Measurements from ENCODE around the gene HCRTR1. TPM values are rescaled to one million over a fixed set of nuclear protein-coding genes. Genes with fewer than 3 reads are reported as not detected.

HCRTR1 gene
- total RNA-seq, 8 experiments from 2014 or later, result 0.11 to 0.91 (median 0.27) TPM; not detected in 1

- Histone ChIP-seq H3K27ac (peak overlapping the region; percentile 98 to 100), H3K4me1 (replicated peaks in 1 of 2) (peaks cover 9 to 11% of the 10 kb centered on the region in 2 donors), H3K4me3 (peak overlapping the region; percentile 78 to 99 (median 89))
- in situ Hi-C loops (cut with MboI; ENCODE audit: low pct_unique_long_range_greater_than_20kb in 2 of 9, low sequenced_read_pairs in 9 of 9, unreplicated experiment in 9 of 9), result no loop called here
- no peak for ATAC-seq (replicated peaks in 6 of 8)
- WGBS, 10 experiments, result 0 to 3% (median 1%) methylated on average over 1 to 11 of the region's 11 CpGs; no CpG with 5 or more reads in 4 of the 10 experiments
Observed at GRCh38 chr1:31645274-31645568, 27.7 kb downstream of the HCRTR1 start.

- ATAC-seq (replicated peaks in 6 of 8), result no peak
- Histone ChIP-seq H3K4me1 (replicated peaks in 1 of 2) (peaks cover 9 to 11% of the 10 kb centered on the region in 2 donors), H3K4me3 (no peak overlapping the region), H3K27ac (no peak overlapping the region)
- WGBS, 10 experiments, result 80 to 100% (median 96%) methylated on average over 1 to 4 of the region's 4 CpGs
- in situ Hi-C loops (cut with MboI; ENCODE audit: low pct_unique_long_range_greater_than_20kb in 2 of 9, low sequenced_read_pairs in 9 of 9, unreplicated experiment in 9 of 9), result no loop called here
Observed at GRCh38 chr1:31646259-31646960, 28.9 kb downstream of the HCRTR1 start.

- H3K27ac ChIP-seq, result no peak overlapping the region
- peaks cover 9 to 11% of the 10 kb centered on the region in 2 donors for H3K4me1 ChIP-seq (replicated peaks in 1 of 2)
- no peak for ATAC-seq (replicated peaks in 6 of 8)
- in situ Hi-C loops (cut with MboI; ENCODE audit: low pct_unique_long_range_greater_than_20kb in 2 of 9, low sequenced_read_pairs in 9 of 9, unreplicated experiment in 9 of 9), result no loop called here
- 33 to 87% (median 69%) methylated on average over 1 to 2 of the region's 2 CpGs; no CpG with 5 or more reads in 2 of the 10 experiments for WGBS, 10 experiments
- H3K4me3 ChIP-seq, result no peak overlapping the region
Observed at GRCh38 chr1:31647106-31647505, 29.6 kb downstream of the HCRTR1 start.

- ATAC-seq (replicated peaks in 6 of 8), result no peak
- H3K27ac ChIP-seq, result no peak overlapping the region
- H3K4me3 ChIP-seq, result no peak overlapping the region
- in situ Hi-C loops (cut with MboI; ENCODE audit: low pct_unique_long_range_greater_than_20kb in 2 of 9, low sequenced_read_pairs in 9 of 9, unreplicated experiment in 9 of 9), result no loop called here
- WGBS, 10 experiments, result 33 to 71% (median 41%) methylated on average over 2 of the region's 2 CpGs; no CpG with 5 or more reads in 6 of the 10 experiments
- peaks cover 9 to 15% of the 10 kb centered on the region in 2 donors for H3K4me1 ChIP-seq (replicated peaks in 1 of 2)
Observed at GRCh38 chr1:31648190-31648589, 30.7 kb downstream of the HCRTR1 start.

GRCh38 chr1:31648641-31649357 is 31.3 kb downstream of the HCRTR1 start:
- in situ Hi-C loops (cut with MboI; ENCODE audit: low pct_unique_long_range_greater_than_20kb in 2 of 9, low sequenced_read_pairs in 9 of 9, unreplicated experiment in 9 of 9), result no loop called here
- ATAC-seq (replicated peaks in 6 of 8), result no peak
- Histone ChIP-seq H3K4me1 (replicated peaks in 1 of 2) (peaks cover 11 to 15% of the 10 kb centered on the region in 2 donors), H3K4me3 (no peak overlapping the region), H3K27ac (no peak overlapping the region)
- WGBS, 10 experiments, result 20 to 90% (median 64%) methylated on average over 1 to 8 of the region's 9 CpGs; no CpG with 5 or more reads in 3 of the 10 experiments

GRCh38 chr1:31650161-31651088 is 32.9 kb downstream of the HCRTR1 start:
- Histone ChIP-seq H3K4me3 (no peak overlapping the region), H3K4me1 (replicated peaks in 1 of 2) (peaks cover 24 to 31% of the 10 kb centered on the region in 2 donors), H3K27ac (no peak overlapping the region)
- WGBS, 10 experiments, result 15 to 81% (median 74%) methylated on average over 3 to 9 of the region's 9 CpGs
- in situ Hi-C loops (cut with MboI; ENCODE audit: low pct_unique_long_range_greater_than_20kb in 2 of 9, low sequenced_read_pairs in 9 of 9, unreplicated experiment in 9 of 9), result loop anchor here in 4 of 9 experiments (25.0 kb wide), 3 partner anchors 112 to 312 kb away; partner anchors contain the start of gene ADGRB2 (in 1 of the 4)
- ATAC-seq (replicated peaks in 6 of 8), result no peak

- H3K4me3 ChIP-seq, result no peak overlapping the region
- 17 to 100% (median 81%) methylated on average over 1 of the region's 1 CpG; no CpG with 5 or more reads in 2 of the 10 experiments for WGBS, 10 experiments
- no peak overlapping the region for H3K27ac ChIP-seq
- in situ Hi-C loops (cut with MboI; ENCODE audit: low pct_unique_long_range_greater_than_20kb in 2 of 9, low sequenced_read_pairs in 9 of 9, unreplicated experiment in 9 of 9), result loop anchor here in 4 of 9 experiments (25.0 kb wide), 3 partner anchors 111 to 311 kb away; partner anchors contain the start of gene ADGRB2 (in 1 of the 4)
- peaks cover 25 to 31% of the 10 kb centered on the region in 2 donors for H3K4me1 ChIP-seq (replicated peaks in 1 of 2)
- no peak for ATAC-seq (replicated peaks in 6 of 8)
Observed at GRCh38 chr1:31651089-31651420, 33.6 kb downstream of the HCRTR1 start.

- WGBS, 10 experiments, result 0 to 83% (median 65%) methylated on average over 1 to 6 of the region's 6 CpGs; no CpG with 5 or more reads in 3 of the 10 experiments
- H3K27ac ChIP-seq, result no peak overlapping the region
- in situ Hi-C loops (cut with MboI; ENCODE audit: low pct_unique_long_range_greater_than_20kb in 2 of 9, low sequenced_read_pairs in 9 of 9, unreplicated experiment in 9 of 9), result loop anchor here in 4 of 9 experiments (25.0 kb wide), 3 partner anchors 111 to 311 kb away; partner anchors contain the start of gene ADGRB2 (in 1 of the 4)
- no peak for ATAC-seq (replicated peaks in 6 of 8)
- H3K4me3 ChIP-seq, result no peak overlapping the region
- H3K4me1 ChIP-seq (replicated peaks in 1 of 2), result peaks cover 25 to 31% of the 10 kb centered on the region in 2 donors
Observed at GRCh38 chr1:31651766-31652165, 34.3 kb downstream of the HCRTR1 start.

- in situ Hi-C loops (cut with MboI; ENCODE audit: low pct_unique_long_range_greater_than_20kb in 2 of 9, low sequenced_read_pairs in 9 of 9, unreplicated experiment in 9 of 9), result loop anchor here in 4 of 9 experiments (25.0 kb wide), 3 partner anchors 109 to 309 kb away; partner anchors contain the start of gene ADGRB2 (in 1 of the 4)
- no peak for ATAC-seq (replicated peaks in 6 of 8)
- H3K4me3 ChIP-seq, result no peak overlapping the region
Observed at GRCh38 chr1:31652891-31653499, 35.5 kb downstream of the HCRTR1 start.

GRCh38 chr1:31653717-31654473 is 36.4 kb downstream of the HCRTR1 start:
- peak in 4 of 8 experiments; percentile 24 to 61 (median 58) for ATAC-seq (replicated peaks in 6 of 8)
- no peak overlapping the region for H3K4me3 ChIP-seq
- peak overlapping the region; percentile 20 to 39 for H3K27ac ChIP-seq
- H3K4me1 ChIP-seq (replicated peaks in 1 of 2), result peaks cover 29 to 31% of the 10 kb centered on the region in 2 donors
- WGBS, 10 experiments, result 33 to 100% (median 77%) methylated on average over 1 to 8 of the region's 12 CpGs; no CpG with 5 or more reads in 2 of the 10 experiments
- in situ Hi-C loops (cut with MboI; ENCODE audit: low pct_unique_long_range_greater_than_20kb in 2 of 9, low sequenced_read_pairs in 9 of 9, unreplicated experiment in 9 of 9), result loop anchor here in 4 of 9 experiments (25.0 kb wide), 3 partner anchors 108 to 308 kb away; partner anchors contain the start of gene ADGRB2 (in 1 of the 4)

More at GRCh38 chr1:31652891-31653499, 35.5 kb downstream of the HCRTR1 start:
- 0 to 80% (median 60%) methylated on average over 1 to 4 of the region's 4 CpGs; no CpG with 5 or more reads in 3 of the 10 experiments for WGBS, 10 experiments
- H3K27ac ChIP-seq, result no peak overlapping the region
- peaks cover 25 to 31% of the 10 kb centered on the region in 2 donors for H3K4me1 ChIP-seq (replicated peaks in 1 of 2)

GRCh38 chr1:31654474-31654776 is 36.9 kb downstream of the HCRTR1 start:
- no peak overlapping the region for H3K4me3 ChIP-seq
- no peak for ATAC-seq (replicated peaks in 6 of 8)
- WGBS, 10 experiments, result 69 to 100% (median 83%) methylated on average over 1 to 5 of the region's 5 CpGs; no CpG with 5 or more reads in 3 of the 10 experiments
- H3K4me1 ChIP-seq (replicated peaks in 1 of 2), result peaks cover 31% of the 10 kb centered on the region in 2 donors
- in situ Hi-C loops (cut with MboI; ENCODE audit: low pct_unique_long_range_greater_than_20kb in 2 of 9, low sequenced_read_pairs in 9 of 9, unreplicated experiment in 9 of 9), result loop anchor here in 4 of 9 experiments (25.0 kb wide), 3 partner anchors 108 to 308 kb away; partner anchors contain the start of gene ADGRB2 (in 1 of the 4)
- H3K27ac ChIP-seq, result no peak overlapping the region
